NCI-H345 treated with DMSO at 0.1 percent for 48 hours (cell line): ENCODE results near the gene PPP2R5B.

ENCODE experiments used
- DNase-seq: peaks from one replicate; lab custom pipeline; 2025; ENCODE audit not compliant: unreplicated experiment; lab: John Stamatoyannopoulos, UW

Gene PPP2R5B

GRCh38 chr11:64928957-64929356 lies 4.5 kb downstream of the PPP2R5B start:
- no peak for DNase-seq

GRCh38 chr11:64929625-64930024 lies 5.1 kb downstream of the PPP2R5B start:
- no peak for DNase-seq

- DNase-seq = no peak
Measured at GRCh38 chr11:64930340-64930739, 5.9 kb downstream of the PPP2R5B start.

- DNase-seq = no peak
Measured at GRCh38 chr11:64931290-64931689, 6.8 kb downstream of the PPP2R5B start.

- no peak for DNase-seq
Measured at GRCh38 chr11:64932324-64932723, 7.8 kb downstream of the PPP2R5B start.

GRCh38 chr11:64933213-64933934 lies 8.9 kb downstream of the PPP2R5B start:
- no peak for DNase-seq

- no peak for DNase-seq
Measured at GRCh38 chr11:64933935-64934681, 9.6 kb downstream of the PPP2R5B start.

- DNase-seq = no peak
Measured at GRCh38 chr11:64934682-64935358, 10.3 kb downstream of the PPP2R5B start.

- DNase-seq = peak; percentile 47
Measured at GRCh38 chr11:64935359-64936081, 11.0 kb downstream of the PPP2R5B start, which contains the start of gene GPHA2. GPHA2 (minus strand) TSS chr11:64935893; CDS start chr11:64935460, 433 bp downstream.

- no peak for DNase-seq
Measured at GRCh38 chr11:64936539-64936938, 12.1 kb downstream of the PPP2R5B start.

- DNase-seq = no peak
Measured at GRCh38 chr11:64947208-64947814, 22.8 kb downstream of the PPP2R5B start.

GRCh38 chr11:64951529-64951928 lies 27.0 kb downstream of the PPP2R5B start:
- DNase-seq = no peak

GRCh38 chr11:64954201-64954600 lies 29.7 kb downstream of the PPP2R5B start:
- DNase-seq = no peak

- DNase-seq = no peak
Measured at GRCh38 chr11:64959498-64959897, 35.0 kb downstream of the PPP2R5B start.

GRCh38 chr11:64960719-64961118 lies 36.2 kb downstream of the PPP2R5B start:
- DNase-seq = no peak

- DNase-seq = no peak
Measured at GRCh38 chr11:64963072-64963631, 38.7 kb downstream of the PPP2R5B start.

- no peak for DNase-seq
Measured at GRCh38 chr11:64967375-64967774, 42.9 kb downstream of the PPP2R5B start.

GRCh38 chr11:64969209-64969608 lies 44.7 kb downstream of the PPP2R5B start:
- no peak for DNase-seq

GRCh38 chr11:64970731-64971151 lies 46.3 kb downstream of the PPP2R5B start:
- no peak for DNase-seq
